GM23338 (cell line): ENCODE measurements around the gene SLC45A3. TPM values are rescaled to one million over a fixed set of nuclear protein-coding genes. Genes with fewer than 3 reads are reported as not detected.

ENCODE experiments used
- ATAC-seq: fragments of 200-7000 bp; cut with Tn5 transposase; 3 replicates; pipeline ENCODE4 v1.9.1; 2020
- DNase-seq: peaks from one replicate; pipeline ENCODE4 v3.0.0-alpha.2; 2015; ENCODE audit warnings: low spot score
- H2AFZ ChIP-seq: fragments of 200-600 bp; sonication (generic); 2 replicates; pipeline ENCODE4 v1.8.0; 2016; ENCODE audit warnings: antibody characterized with exemption, mild to moderate bottlenecking, moderate library complexity
- H3F3A ChIP-seq: fragments of 200-600 bp; sonication (generic); replicated peaks from 2 replicates; pipeline ENCODE4 v1.8.0; 2017; ENCODE audit warnings: antibody characterized with exemption, mixed run types, low read depth
- H3K27ac ChIP-seq: fragments of 200-600 bp; sonication (generic); 2 replicates; pipeline ENCODE4 v1.6.1; 2016; ENCODE audit warnings: low read depth
- H3K27me3 ChIP-seq: fragments of 200-600 bp; sonication (generic); 2 replicates; pipeline ENCODE4 v1.8.0; 2016; ENCODE audit warnings: mild to moderate bottlenecking, mixed run types, moderate library complexity; ENCODE audit not compliant: insufficient read depth
- H3K36me3 ChIP-seq: fragments of 200-600 bp; sonication (generic); 2 replicates; pipeline ENCODE4 v1.8.0; 2016; ENCODE audit warnings: mild to moderate bottlenecking; ENCODE audit not compliant: insufficient read depth
- H3K4me1 ChIP-seq: fragments of 200-600 bp; sonication (generic); 2 replicates; pipeline ENCODE4 v1.8.0; 2016; ENCODE audit warnings: mild to moderate bottlenecking, moderate library complexity; ENCODE audit not compliant: insufficient read depth
- H3K4me2 ChIP-seq: fragments of 200-600 bp; sonication (generic); 2 replicates; pipeline ENCODE4 v1.7.1; 2017; ENCODE audit warnings: mixed run types
- H3K4me3 ChIP-seq: fragments of 200-600 bp; sonication (generic); 2 replicates; pipeline ENCODE4 v1.6.1; 2016; ENCODE audit warnings: mixed run types
- H3K79me2 ChIP-seq: fragments of 200-600 bp; sonication (generic); replicated peaks from 2 replicates; pipeline ENCODE4 v1.8.0; 2017; ENCODE audit warnings: mild to moderate bottlenecking; ENCODE audit not compliant: insufficient read depth
- H3K9me2 ChIP-seq: fragments of 200-600 bp; sonication (generic); 2 replicates; pipeline ENCODE4 v1.8.0; 2017; ENCODE audit not compliant: insufficient read depth
- H4K20me1 ChIP-seq: fragments of 200-600 bp; sonication (generic); replicated peaks from 2 replicates; pipeline ENCODE4 v1.8.0; 2017; ENCODE audit warnings: mild to moderate bottlenecking; ENCODE audit not compliant: insufficient read depth
- H3K27ac Mint-ChIP-seq: 2 replicates; pipeline ENCODE4 v1.8.0; 2020; ENCODE audit warnings: inconsistent platforms, mild to moderate bottlenecking, moderate library complexity, mixed read lengths
- H3K27me3 Mint-ChIP-seq: 3 replicates; pipeline ENCODE4 v1.8.0; 2022; ENCODE audit warnings: low read depth, mild to moderate bottlenecking, moderate library complexity, mixed read lengths, inconsistent platforms; ENCODE audit not compliant: insufficient read depth, poor library complexity
- H3K36me3 Mint-ChIP-seq: 3 replicates; pipeline ENCODE4 v1.8.0; 2021; ENCODE audit warnings: low read depth, mild to moderate bottlenecking, inconsistent platforms, moderate library complexity, mixed read lengths
- H3K4me1 Mint-ChIP-seq: 3 replicates; pipeline ENCODE4 v1.8.0; 2020; ENCODE audit warnings: mild to moderate bottlenecking, inconsistent platforms, mixed read lengths
- H3K4me3 Mint-ChIP-seq: 3 replicates; pipeline ENCODE4 v1.8.0; 2021; ENCODE audit warnings: moderate library complexity, mild to moderate bottlenecking, inconsistent platforms, mixed read lengths
- H3K9me3 Mint-ChIP-seq: 3 replicates; pipeline ENCODE4 v1.8.0; 2020; ENCODE audit warnings: moderate library complexity, mild to moderate bottlenecking, inconsistent platforms, mixed read lengths
- CREB1 ChIP-seq: fragments of 250-450 bp; sonication (Bioruptor Pico); IDR thresholded peaks from 2 replicates; pipeline ENCODE4 v1.5.0; 2020; ENCODE audit warnings: low read depth, mild to moderate bottlenecking, moderate library complexity
- ETS1 ChIP-seq: IDR thresholded peaks from 2 replicates; pipeline ENCODE4 v1.6.1; 2016; ENCODE audit warnings: antibody characterized with exemption
- EZH2 ChIP-seq: fragments of 200-600 bp; sonication (generic); IDR thresholded peaks from one replicate; pipeline ENCODE4 v1.8.0; 2017; ENCODE audit warnings: antibody characterized with exemption, mild to moderate bottlenecking, low read depth; ENCODE audit not compliant: unreplicated experiment
- EZH2phosphoT487 ChIP-seq: fragments of 200-600 bp; sonication (generic); IDR thresholded peaks from one replicate; pipeline ENCODE4 v1.8.1; 2018; ENCODE audit warnings: antibody characterized with exemption; ENCODE audit not compliant: unreplicated experiment
- JUNB ChIP-seq: IDR thresholded peaks from one replicate; pipeline ENCODE4 v1.6.1; 2016; ENCODE audit warnings: antibody characterized with exemption; ENCODE audit not compliant: unreplicated experiment
- NANOG ChIP-seq: IDR thresholded peaks from 2 replicates; pipeline ENCODE4 v1.6.1; 2016; ENCODE audit warnings: antibody characterized with exemption, borderline replicate concordance
- POLR2AphosphoS5 ChIP-seq: IDR thresholded peaks from 2 replicates; pipeline ENCODE4 v1.6.1; 2016; ENCODE audit warnings: antibody characterized with exemption, low read depth
- STAT1 ChIP-seq: IDR thresholded peaks from one replicate; pipeline ENCODE4 v1.6.1; 2016; ENCODE audit warnings: antibody characterized with exemption; ENCODE audit not compliant: unreplicated experiment
- ZNF114 ChIP-seq: fragments of 250-450 bp; sonication (Bioruptor Pico); IDR thresholded peaks from 2 replicates; pipeline ENCODE4 v1.5.0; 2020; ENCODE audit warnings: mild to moderate bottlenecking, moderate library complexity
- ZNF331 ChIP-seq: fragments of 250-450 bp; sonication (Bioruptor Pico); IDR thresholded peaks from 2 replicates; pipeline ENCODE4 v1.5.0; 2020; ENCODE audit warnings: low read depth, mild to moderate bottlenecking, moderate library complexity
- polyA plus RNA-seq: library from polyadenylated mRNA; unstranded; fragments of >200 nt; fragmentation: Nextera tagmentation; extraction: Ambion mirVana; gene quantifications from 2 replicates; pipeline ENCODE4 v1.2.1, GENCODE V29; 2016
- total RNA-seq: library from RNA; depleted of rRNA; stranded (reverse); fragments of >200 nt; shearing (Covaris generic); gene quantifications from 2 replicates; pipeline ENCODE4 v1.2.3, GENCODE V29; 2014
- TF ChIP-seq, protein P1 (sequence below): fragments of 250-450 bp; sonication (Bioruptor Pico); IDR thresholded peaks from 2 replicates; pipeline ENCODE4 v1.5.0; 2020; ENCODE audit warnings: mild to moderate bottlenecking, moderate library complexity
- TF ChIP-seq, protein P2 (sequence below): IDR thresholded peaks from one replicate; pipeline ENCODE4 v1.6.1; 2018; ENCODE audit warnings: antibody characterized with exemption; ENCODE audit not compliant: unreplicated experiment
- TF ChIP-seq, protein P3 (sequence below), 2 experiments: fragments of 200-600 bp in 1 of 2; sonication (generic) in 1 of 2; conservative IDR thresholded peaks; 2 replicates each; pipeline versions ENCODE4 v1.5.1 to v1.6.1; 2016 to 2017; ENCODE audit warnings: antibody characterized with exemption in 2 of 2, low read depth in 2 of 2, mild to moderate bottlenecking in 2 of 2, moderate library complexity in 1 of 2

SLC45A3 gene
- total and polyA plus RNA-seq, 2 experiments from 2014 or later: 4.7 to 16.0 TPM

DNA sequence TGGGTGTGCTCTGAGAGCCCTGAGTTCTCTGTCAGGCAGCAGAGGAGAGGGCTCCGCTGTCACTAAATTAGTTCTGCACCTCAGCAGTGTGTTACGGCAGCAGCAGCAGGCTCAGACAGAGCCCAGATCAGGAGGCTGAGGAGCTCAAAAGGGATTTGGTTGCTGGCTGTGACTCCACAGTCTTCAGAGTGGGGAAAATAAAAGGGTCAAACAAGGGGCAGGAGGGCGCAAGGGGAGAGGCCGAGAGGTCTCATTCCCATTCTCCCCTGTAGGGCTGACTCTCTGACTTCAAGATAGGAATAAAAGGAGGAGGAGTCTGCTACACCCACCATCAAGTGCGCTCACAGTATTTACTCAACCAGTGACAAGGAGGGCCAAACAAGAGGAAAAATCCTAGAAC lies 9.2 kb upstream of the SLC45A3 start:
- H3K9me2 ChIP-seq: no peaks in the 10 kb centered on the region; the same call in 1 of the 2 replicates
- peaks cover 16% of the 10 kb centered on the region for H3K4me1 ChIP-seq
- TF ChIP-seq ZNF331 (CRISPR knock-in tag) (no peak), EZH2 (no peak), STAT1 (no peak), NANOG (no peak), JUNB (no peak), POLR2AphosphoS5 (no peak), CREB1 (CRISPR knock-in tag) (no peak), ETS1 (no peak), ZNF114 (CRISPR knock-in tag) (no peak), EZH2phosphoT487 (no peak)
- TF ChIP-seq, protein P1, sequence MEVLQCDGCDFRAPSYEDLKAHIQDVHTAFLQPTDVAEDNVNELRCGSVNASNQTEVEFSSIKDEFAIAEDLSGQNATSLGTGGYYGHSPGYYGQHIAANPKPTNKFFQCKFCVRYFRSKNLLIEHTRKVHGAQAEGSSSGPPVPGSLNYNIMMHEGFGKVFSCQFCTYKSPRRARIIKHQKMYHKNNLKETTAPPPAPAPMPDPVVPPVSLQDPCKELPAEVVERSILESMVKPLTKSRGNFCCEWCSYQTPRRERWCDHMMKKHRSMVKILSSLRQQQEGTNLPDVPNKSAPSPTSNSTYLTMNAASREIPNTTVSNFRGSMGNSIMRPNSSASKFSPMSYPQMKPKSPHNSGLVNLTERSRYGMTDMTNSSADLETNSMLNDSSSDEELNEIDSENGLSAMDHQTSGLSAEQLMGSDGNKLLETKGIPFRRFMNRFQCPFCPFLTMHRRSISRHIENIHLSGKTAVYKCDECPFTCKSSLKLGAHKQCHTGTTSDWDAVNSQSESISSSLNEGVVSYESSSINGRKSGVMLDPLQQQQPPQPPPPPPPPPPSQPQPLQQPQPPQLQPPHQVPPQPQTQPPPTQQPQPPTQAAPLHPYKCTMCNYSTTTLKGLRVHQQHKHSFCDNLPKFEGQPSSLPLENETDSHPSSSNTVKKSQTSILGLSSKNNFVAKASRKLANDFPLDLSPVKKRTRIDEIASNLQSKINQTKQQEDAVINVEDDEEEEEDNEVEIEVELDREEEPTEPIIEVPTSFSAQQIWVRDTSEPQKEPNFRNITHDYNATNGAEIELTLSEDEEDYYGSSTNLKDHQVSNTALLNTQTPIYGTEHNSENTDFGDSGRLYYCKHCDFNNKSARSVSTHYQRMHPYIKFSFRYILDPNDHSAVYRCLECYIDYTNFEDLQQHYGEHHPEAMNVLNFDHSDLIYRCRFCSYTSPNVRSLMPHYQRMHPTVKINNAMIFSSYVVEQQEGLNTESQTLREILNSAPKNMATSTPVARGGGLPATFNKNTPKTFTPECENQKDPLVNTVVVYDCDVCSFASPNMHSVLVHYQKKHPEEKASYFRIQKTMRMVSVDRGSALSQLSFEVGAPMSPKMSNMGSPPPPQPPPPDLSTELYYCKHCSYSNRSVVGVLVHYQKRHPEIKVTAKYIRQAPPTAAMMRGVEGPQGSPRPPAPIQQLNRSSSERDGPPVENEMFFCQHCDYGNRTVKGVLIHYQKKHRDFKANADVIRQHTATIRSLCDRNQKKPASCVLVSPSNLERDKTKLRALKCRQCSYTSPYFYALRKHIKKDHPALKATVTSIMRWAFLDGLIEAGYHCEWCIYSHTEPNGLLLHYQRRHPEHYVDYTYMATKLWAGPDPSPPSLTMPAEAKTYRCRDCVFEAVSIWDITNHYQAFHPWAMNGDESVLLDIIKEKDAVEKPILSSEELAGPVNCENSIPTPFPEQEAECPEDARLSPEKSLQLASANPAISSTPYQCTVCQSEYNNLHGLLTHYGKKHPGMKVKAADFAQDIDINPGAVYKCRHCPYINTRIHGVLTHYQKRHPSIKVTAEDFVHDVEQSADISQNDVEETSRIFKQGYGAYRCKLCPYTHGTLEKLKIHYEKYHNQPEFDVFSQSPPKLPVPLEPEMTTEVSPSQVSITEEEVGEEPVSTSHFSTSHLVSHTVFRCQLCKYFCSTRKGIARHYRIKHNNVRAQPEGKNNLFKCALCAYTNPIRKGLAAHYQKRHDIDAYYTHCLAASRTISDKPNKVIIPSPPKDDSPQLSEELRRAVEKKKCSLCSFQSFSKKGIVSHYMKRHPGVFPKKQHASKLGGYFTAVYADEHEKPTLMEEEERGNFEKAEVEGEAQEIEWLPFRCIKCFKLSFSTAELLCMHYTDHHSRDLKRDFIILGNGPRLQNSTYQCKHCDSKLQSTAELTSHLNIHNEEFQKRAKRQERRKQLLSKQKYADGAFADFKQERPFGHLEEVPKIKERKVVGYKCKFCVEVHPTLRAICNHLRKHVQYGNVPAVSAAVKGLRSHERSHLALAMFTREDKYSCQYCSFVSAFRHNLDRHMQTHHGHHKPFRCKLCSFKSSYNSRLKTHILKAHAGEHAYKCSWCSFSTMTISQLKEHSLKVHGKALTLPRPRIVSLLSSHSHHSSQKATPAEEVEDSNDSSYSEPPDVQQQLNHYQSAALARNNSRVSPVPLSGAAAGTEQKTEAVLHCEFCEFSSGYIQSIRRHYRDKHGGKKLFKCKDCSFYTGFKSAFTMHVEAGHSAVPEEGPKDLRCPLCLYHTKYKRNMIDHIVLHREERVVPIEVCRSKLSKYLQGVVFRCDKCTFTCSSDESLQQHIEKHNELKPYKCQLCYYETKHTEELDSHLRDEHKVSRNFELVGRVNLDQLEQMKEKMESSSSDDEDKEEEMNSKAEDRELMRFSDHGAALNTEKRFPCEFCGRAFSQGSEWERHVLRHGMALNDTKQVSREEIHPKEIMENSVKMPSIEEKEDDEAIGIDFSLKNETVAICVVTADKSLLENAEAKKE (CRISPR knock-in tag): no peak
- TF ChIP-seq, protein P2, sequence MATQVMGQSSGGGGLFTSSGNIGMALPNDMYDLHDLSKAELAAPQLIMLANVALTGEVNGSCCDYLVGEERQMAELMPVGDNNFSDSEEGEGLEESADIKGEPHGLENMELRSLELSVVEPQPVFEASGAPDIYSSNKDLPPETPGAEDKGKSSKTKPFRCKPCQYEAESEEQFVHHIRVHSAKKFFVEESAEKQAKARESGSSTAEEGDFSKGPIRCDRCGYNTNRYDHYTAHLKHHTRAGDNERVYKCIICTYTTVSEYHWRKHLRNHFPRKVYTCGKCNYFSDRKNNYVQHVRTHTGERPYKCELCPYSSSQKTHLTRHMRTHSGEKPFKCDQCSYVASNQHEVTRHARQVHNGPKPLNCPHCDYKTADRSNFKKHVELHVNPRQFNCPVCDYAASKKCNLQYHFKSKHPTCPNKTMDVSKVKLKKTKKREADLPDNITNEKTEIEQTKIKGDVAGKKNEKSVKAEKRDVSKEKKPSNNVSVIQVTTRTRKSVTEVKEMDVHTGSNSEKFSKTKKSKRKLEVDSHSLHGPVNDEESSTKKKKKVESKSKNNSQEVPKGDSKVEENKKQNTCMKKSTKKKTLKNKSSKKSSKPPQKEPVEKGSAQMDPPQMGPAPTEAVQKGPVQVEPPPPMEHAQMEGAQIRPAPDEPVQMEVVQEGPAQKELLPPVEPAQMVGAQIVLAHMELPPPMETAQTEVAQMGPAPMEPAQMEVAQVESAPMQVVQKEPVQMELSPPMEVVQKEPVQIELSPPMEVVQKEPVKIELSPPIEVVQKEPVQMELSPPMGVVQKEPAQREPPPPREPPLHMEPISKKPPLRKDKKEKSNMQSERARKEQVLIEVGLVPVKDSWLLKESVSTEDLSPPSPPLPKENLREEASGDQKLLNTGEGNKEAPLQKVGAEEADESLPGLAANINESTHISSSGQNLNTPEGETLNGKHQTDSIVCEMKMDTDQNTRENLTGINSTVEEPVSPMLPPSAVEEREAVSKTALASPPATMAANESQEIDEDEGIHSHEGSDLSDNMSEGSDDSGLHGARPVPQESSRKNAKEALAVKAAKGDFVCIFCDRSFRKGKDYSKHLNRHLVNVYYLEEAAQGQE: no peak
- TF ChIP-seq, protein P3, sequence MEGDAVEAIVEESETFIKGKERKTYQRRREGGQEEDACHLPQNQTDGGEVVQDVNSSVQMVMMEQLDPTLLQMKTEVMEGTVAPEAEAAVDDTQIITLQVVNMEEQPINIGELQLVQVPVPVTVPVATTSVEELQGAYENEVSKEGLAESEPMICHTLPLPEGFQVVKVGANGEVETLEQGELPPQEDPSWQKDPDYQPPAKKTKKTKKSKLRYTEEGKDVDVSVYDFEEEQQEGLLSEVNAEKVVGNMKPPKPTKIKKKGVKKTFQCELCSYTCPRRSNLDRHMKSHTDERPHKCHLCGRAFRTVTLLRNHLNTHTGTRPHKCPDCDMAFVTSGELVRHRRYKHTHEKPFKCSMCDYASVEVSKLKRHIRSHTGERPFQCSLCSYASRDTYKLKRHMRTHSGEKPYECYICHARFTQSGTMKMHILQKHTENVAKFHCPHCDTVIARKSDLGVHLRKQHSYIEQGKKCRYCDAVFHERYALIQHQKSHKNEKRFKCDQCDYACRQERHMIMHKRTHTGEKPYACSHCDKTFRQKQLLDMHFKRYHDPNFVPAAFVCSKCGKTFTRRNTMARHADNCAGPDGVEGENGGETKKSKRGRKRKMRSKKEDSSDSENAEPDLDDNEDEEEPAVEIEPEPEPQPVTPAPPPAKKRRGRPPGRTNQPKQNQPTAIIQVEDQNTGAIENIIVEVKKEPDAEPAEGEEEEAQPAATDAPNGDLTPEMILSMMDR (conservative IDR thresholded peaks at IDR 0.05; ENCODE audit: low read depth in 2 of 2): no peak
- H3K36me3 ChIP-seq: no peaks in the 10 kb centered on the region
- Mint-ChIP-seq H3K36me3 (no peaks in the 10 kb centered on the region), H3K27me3 (peaks cover 16% of the 10 kb centered on the region), H3K27ac (no peak overlapping the region), H3K4me3 (no peak overlapping the region), H3K4me1 (peaks cover 29% of the 10 kb centered on the region), H3K9me3 (no peaks in the 10 kb centered on the region; the same call in 2 of the 3 replicates)
- DNase-seq: no peak
- no peak overlapping the region for H3K4me2 ChIP-seq
- no peaks in the 10 kb centered on the region for H4K20me1 ChIP-seq
- H3K4me3 ChIP-seq: no peak overlapping the region
- peak; percentile 81 for ATAC-seq
- no peaks in the 10 kb centered on the region for H3K27me3 ChIP-seq
- no peak overlapping the region for H2AFZ ChIP-seq
- H3F3A ChIP-seq: no peaks in the 10 kb centered on the region
- no peaks in the 10 kb centered on the region for H3K79me2 ChIP-seq
- no peak overlapping the region for H3K27ac ChIP-seq
